HG02798 (cell line): ENCODE data around the gene CBLB.

Experiments used
- ATAC-seq: cut with Tn5 transposase; IDR thresholded peaks from one replicate; pipeline ENCODE4 v1.9.1; 2021; ENCODE audit warnings: mild to moderate bottlenecking; ENCODE audit not compliant: unreplicated experiment, poor library complexity

Gene CBLB

DNA sequence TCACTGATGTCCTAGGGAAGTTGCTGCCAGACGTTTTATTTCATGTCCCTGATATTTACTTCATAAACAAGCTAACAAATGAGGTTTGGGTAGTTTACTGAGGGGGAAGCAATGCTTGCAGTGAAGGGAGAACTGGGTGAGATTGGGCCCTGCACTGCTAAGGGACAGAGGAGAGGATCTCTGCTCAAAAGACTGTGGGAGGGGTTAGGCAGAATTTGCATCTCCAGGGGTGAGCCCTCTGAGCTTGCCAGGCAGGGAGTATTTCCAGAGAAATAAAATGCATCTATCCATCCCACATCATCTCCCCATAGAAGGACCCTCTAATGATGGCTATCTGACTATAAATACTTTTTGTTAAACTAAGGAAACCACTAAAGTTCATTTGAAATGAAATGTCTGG, 215.6 kb downstream of the CBLB start:
- no peak for ATAC-seq

DNA sequence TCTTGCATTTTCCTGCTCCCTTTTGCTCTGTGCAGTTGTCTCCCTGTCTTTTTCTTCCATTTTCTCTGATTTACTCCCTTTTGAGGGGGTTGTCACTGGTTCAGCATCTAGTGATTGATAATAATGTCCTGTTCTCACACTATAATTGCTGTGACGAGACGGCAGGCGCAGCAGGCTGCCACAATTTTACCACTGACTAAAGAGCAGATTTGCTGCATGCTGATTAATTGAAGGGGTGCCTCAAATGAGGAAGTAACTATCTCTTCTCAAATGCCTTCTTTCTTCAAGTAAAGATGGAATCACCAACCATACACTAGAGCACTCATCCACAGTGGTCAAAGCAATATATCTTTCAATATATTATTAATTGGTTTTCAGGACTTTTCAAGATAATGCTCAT, 219.3 kb downstream of the CBLB start:
- ATAC-seq = no peak

DNA sequence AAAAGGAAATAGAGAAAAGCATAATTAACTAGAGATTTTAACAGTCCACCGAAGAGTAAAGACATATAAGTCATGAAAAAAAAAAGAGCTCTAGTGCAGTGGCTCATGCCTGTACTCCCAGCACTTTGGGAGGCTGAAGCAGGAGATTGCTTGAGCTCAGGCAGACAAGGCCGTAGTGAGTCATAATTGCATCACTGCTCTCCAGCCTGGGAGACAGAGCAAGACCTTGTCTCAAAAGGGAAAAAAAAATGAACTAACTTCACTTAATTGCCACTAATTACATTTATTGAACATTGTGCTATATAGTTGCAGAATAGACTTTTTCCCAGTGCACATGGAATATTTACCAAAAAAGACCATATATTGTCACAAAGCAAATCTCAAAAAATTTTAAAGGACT, 221.8 kb downstream of the CBLB start:
- no peak for ATAC-seq

DNA sequence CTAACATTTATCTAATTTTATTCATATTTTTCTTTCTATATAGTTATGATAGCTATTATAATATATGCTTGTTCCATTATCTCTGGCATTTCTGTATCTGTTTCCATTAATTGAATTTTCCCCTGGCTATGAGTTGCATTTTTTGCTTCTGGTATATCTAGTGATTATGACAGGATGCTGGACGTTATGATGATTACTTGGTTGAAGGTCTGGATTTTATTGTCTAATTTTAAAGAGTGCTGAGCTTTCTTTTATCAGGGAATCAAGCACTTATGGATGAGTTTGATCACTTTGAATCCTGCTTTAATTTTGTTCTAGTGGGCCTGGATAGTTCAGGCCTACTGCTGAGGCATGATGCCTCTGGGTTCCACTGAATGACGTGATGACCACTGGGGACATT, 229.7 kb downstream of the CBLB start:
- no peak for ATAC-seq

DNA sequence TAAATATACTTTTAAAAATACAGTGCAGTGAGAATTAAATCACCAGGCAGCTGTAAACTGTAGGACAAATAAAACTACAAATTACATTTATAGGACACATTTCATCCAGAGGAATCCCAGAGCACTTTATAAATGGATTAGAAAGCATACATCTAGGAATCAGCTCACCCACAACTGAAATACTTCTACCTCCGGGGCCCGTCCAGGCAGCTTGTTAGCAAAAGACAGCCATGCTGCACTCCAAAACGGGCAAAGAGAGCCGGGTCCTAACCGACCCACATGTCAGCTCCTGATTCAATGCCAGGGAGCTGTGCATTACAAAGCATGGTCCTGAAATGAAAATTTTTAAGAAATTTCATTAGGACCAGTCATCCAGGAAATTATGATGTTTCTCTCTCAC, 234.1 kb downstream of the CBLB start:
- ATAC-seq = no peak

DNA sequence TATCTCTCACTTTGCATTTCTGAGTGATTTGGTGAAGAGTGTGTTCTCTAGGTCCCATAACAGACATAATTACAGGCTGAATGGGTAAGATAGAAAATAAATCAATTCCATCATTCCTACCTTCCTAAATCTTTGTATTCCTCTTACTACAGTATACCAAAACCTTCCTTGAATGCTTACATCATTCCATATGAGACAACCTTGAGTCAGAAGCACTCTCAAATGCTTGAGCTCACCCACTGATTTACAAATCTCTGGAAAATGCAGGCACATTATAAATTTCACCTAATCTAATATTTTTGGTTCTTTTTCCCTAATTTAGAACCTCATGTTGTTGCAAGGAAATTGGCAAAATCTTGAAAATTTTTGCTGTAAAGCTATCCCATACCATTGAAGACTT, 239.1 kb downstream of the CBLB start:
- ATAC-seq = no peak

DNA sequence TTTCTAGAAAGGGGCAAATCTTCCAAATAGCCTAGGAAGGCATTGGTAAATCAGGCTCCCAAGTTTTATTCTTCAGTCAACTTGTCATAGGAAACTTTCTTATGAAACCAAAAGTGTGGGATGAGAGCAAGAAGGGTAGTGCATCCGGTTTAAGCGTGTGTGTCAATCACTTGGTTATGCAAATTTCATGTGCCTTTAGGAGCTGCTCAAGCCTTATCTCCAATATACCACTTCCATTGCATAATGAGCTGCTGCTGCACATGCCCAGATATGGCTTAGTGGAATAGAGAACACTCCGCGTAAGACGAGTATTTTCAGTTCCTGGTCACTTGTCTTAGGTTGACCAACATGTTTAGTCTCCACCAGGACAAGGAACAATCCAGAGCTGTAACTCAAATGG, 242.1 kb downstream of the CBLB start:
- ATAC-seq = no peak

DNA sequence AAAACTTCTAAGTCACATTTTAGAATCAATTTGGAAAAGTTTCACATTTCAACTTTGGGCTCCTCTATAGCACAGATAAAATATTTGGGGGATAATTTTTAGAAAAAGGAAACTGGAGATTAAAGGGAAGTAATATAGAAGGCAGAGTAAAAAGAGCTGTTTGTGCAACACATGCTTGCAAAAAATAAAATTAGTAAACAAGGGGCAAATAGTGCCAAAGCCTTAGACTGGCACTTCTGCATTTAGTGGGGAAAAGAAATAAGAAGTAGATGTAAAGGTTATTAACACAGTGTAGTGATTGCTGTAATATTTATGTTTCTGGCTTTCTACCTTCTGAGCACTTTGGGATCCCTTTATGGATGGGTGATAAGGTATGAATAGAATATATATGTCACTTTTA, 246.6 kb downstream of the CBLB start:
- no peak for ATAC-seq

DNA sequence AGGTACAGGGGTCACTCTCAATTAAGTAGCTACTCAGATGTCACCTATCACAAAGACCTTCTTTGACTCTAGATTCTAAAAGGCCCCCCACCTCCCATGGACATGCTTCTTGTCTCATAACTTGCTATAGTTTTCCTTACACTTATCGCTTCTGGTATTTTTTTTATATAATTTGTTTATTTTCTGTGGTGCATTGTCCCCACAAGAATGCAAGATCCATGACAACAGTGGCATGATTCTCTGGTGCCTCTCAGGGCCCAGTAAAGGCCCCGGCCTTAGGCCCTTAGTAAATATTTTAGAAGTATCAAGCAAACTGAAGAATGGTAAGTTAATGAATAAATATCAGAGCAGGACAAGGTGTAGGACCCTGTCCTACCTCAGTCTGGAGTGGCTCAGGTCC, 248.6 kb downstream of the CBLB start:
- no peak for ATAC-seq

DNA sequence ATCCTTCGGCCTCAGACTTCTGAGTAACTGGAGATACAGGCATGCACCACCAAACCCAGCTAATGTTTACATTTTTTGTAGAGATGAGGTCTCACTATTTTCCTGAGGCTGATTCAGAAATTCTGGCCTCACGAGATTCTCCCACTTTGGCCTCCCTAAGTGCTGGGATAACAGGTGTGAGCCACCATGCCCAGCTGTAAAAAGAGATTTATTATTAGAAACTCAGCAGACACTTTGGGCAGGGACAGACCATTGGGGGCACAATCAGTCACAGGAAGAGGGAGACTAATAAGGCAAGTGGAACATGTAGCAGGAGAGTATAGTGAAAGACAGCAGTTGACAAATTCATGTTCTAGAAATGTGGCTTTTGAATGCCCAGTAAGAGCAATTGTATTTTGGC, 249.2 kb downstream of the CBLB start:
- no peak for ATAC-seq

DNA sequence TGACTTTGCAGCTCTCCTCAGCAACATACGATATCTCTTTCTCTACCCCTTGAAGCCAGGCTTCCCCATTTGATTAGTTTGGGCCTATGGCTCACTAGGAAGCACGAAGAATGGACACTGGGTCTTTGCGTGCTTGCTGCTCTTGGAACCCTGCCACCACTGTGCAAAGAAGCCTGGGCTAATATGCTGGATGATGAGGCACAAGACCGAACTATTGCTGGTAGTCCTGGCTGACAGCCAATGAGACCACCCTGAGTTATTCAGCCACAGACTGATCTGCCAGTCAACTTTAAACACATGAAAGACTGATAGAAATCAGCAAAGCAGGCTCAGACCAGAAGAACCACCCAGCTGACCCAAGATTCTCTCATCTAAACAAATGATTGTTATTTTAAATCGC, 250.3 kb downstream of the CBLB start:
- ATAC-seq = no peak

DNA sequence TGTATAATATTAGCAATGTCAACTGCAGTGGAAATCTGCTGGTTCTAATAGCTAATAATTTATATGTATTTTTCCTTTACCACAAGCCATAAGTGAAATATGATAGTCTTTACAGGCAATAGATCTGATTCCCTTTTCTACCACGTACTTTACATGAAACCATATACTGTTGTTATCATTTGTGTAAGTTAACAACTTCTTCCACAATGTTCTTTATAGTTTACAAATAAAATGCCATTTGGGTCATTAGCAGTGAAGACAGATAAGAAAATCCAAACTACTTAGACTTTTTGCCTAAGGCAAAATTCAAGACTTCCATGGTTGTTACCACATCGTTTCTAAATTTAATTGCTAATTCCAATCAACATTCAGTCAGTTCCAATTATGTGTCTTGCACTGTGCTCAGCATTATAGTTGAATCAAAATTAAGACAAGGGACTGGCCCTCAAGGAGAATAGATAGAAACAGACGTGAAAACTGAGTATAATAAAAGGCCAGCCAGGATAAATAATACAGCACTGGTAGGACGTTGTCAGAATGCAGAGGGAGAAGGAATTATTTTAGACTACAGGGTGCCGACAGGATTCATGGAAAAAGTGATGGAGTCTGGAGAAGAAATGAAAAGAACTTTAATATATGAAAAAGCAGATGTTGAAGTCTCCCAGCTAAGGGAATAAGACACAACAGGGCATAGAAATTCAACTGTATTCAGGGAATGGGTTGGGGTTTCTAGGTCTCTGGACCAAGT, 252.3 kb downstream of the CBLB start:
- no peak for ATAC-seq

DNA sequence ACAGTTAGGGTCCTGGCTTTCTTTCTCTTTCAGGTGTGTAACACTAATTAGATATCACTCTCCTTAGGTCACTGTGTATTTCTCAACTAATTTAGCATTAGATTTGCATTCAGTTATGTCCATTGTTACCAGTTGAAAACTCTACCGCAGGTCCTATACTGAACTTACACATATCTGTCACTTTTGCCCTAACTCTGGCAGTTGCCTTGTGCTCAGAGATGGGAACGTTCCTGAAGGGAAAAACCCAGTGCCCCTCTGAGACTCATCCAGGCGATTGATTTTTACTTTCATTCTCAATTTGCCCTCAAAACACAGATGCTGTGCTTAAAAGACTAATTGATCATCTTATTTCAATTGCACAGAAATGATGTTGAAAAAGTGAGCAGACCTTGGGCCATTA, 253.0 kb downstream of the CBLB start:
- peak; percentile 30 for ATAC-seq

DNA sequence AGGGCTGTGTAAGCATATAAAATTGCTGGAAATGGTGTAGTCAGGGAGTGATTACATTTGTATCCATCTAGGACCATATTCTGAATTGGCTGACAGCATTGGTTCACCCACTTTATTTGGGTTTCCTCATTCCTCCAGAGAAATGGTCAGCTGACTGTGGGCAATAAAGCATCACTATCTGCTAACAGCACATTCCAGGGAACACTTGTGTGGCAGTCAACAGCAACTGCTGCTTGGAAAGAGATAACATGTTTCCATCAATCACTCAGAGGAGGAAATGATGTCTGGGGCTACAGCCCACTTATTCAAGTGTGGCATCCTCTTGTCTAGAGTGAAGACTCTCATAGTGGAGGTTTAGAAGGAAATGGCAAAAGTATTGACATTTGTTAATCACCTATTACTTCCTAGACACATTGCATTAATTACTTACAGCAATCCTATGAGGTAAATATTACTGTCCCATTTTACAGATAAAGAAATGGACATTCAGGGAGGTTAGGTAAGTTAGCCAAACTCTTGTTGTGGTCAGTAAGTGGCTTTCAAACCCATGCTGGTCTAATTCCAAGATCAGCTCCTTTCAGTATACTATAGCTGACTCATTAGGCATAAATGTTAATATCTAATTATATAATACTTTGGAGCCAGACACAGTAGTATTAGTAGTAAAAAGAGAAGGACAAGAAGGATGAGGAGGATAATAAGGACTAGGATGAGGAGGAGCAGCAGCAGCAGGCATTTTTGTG, 254.4 kb downstream of the CBLB start:
- ATAC-seq = no peak

DNA sequence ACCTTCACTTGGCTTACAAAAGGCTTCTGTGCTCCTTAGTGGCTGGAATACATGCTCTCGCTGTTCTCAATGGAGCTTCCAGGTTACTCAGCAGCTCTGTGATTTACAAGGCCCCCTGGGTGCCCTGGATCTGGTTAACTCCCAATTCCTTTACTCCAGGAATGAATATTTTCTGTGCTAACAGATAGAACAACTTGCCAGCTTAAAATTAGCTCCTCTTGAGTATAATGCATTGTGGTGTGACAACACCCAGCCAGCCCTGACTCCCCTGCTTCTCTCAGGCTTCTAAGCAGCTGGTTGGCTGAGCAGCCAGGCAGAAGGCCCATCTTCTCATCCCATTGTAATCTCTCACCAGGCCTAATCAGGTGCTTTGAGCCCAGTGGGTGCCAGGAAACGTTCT, 255.7 kb downstream of the CBLB start:
- no peak for ATAC-seq

DNA sequence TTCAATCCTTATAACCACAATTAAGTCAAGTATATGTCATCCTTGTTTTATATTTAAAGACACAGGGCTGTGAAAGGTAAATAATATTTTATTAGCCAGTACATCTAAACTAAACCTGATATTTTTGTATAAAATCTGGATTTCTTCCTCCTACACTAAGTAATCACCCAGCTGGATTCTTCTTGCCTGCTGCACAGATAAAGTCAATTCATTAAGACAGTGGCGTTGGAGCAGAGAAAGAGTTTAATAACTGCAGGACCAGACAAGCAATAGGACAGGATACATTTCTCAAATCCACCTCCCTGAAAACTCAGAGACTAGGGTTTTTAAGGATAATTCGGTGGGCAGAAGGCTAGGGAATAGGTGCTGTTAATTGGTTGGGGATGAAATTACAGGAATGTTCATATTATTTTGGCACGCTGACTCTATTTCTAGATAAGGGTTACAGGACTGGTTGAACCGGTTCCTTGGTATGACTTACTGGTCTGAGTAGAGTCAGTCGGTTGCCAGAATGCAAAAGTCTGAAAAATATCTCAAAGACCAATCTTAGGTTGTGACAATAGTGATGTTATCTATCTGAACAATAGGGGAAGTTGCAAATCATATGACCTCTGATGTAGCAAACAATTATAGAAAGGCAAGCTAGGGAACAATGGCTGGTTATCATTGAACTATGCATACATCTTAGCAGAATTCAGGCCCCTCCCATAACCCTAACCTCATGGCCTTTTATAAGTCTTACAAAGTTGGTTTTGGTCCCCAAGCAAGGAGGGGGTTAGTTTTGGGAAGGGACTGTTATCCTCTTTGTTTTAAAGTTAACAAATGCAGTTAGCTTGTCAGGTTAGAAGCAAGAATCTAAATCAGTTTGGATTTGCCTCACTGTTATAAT, 257.3 kb downstream of the CBLB start:
- ATAC-seq = no peak

DNA sequence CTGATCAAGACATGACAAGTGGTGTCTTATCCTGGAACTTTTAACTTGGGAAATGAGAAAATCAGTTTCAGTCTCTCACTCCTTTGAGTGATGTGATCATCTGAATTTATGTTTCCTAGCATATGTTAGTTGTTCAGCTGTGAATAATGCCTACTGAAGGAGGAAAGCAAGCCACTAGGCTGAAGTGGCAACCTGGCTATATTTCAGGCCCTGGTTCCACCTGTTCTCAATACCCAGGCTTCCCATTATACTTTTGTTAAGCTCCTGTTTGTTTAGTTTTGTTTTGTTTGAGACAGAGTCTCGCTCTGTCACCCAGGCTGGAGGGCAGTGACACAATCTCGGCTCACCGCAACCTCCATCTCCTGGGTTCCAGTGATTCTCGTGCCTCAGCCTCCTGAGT, 258.3 kb downstream of the CBLB start:
- ATAC-seq = no peak

DNA sequence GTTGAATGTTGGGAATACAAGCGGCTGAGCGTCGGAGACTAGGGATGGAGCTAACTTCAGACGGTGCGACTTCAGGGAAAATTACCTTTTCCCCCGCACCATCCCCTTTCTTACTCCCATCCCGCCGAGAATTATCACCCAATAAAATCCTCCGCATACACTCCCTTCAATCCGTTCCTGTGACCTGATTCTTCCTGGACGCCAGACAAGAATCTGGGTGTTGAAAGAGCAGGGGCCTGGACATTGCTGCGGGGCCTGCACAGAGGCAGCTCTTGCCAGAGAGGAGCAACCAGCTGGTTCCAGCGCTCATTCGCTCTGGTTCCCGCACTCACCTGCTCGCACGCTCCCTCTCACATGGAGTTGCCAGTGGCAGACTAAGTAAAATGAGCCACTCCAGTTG, 260.2 kb downstream of the CBLB start:
- no peak for ATAC-seq

DNA sequence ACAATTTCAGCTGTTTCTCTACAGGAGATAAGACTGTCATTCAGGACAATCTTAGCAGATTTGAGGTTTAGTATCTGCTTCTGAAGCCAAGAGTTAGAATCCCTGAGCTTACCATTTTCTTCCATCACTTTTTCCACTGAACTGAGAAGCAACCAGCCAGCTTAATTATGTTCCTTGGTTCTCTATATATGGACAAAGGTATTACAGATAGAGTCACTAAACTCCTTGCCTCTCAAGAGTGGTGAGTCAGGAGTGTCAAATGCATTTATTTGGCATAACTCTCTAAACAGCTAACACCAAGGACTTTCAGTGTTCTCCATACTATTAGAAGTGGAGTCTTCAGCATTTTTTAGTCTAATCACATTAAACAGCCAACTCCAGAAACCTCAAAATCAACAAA, 262.8 kb downstream of the CBLB start:
- no peak for ATAC-seq
